Measurements from ENCODE around the gene NR1H4. TPM values are rescaled to one million over a fixed set of nuclear protein-coding genes. Genes with fewer than 3 reads are reported as not detected.

NR1H4 gene
- polyA plus RNA-seq, 3 donors, result not detected

- Histone ChIP-seq H3K79me2 (ENCODE audit: insufficient read depth, low read length) (no peaks in the 10 kb centered on the region), H3K9ac (ENCODE audit: insufficient read depth, low read length, poor library complexity, severe bottlenecking) (no peak overlapping the region), H3K4me2 (replicated peaks; ENCODE audit: extremely low read depth, low read length, poor library complexity, severe bottlenecking) (no peak overlapping the region), H4K20me1 (ENCODE audit: insufficient read depth, low read length) (no peaks in the 10 kb centered on the region), H3K27me3 (ENCODE audit: control insufficient read depth in 2 of 2, insufficient read depth in 2 of 2, low read length in 2 of 2) (no peaks in the 10 kb centered on the region), H2AFZ (ENCODE audit: insufficient read depth, low read depth, low read length, poor library complexity, severe bottlenecking) (no peak overlapping the region), H3K4me3 (replicated peaks in 1 of 3; ENCODE audit: low read depth in 2 of 3, low read length in 3 of 3) (no peak overlapping the region), H3K4me1 (ENCODE audit: control insufficient read depth in 1 of 2, insufficient read depth in 2 of 2, low read length in 2 of 2) (no peaks in the 10 kb centered on the region), H3K9me3 (replicated peaks in 1 of 2; ENCODE audit: control insufficient read depth in 1 of 2, insufficient read depth in 1 of 2, low read length in 2 of 2) (no peaks in the 10 kb centered on the region), H3K36me3 (replicated peaks in 1 of 2; ENCODE audit: control insufficient read depth in 1 of 2, insufficient read depth in 2 of 2, low read length in 2 of 2) (no peaks in the 10 kb centered on the region), H3K27ac (ENCODE audit: low read depth in 1 of 2, low read length in 2 of 2) (no peak overlapping the region)
- no peak for DNase-seq
- no CpG with 5 or more reads among the region's 3 CpGs for WGBS (ENCODE audit: insufficient coverage)
- peaks cover 0 to 8% (median 8%) of the 10 kb centered on the region in 3 donors for H3K27me3 Mint-ChIP-seq (ENCODE audit: low read depth in 3 of 3)
- no peaks in the 10 kb centered on the region for H3K4me1 Mint-ChIP-seq
- no peak overlapping the region for H3K4me3 Mint-ChIP-seq
- no peak overlapping the region for H3K27ac Mint-ChIP-seq
- H3K9me3 Mint-ChIP-seq, result no peaks in the 10 kb centered on the region
- no peaks in the 10 kb centered on the region for H3K36me3 Mint-ChIP-seq
- intact Hi-C loops (cut with micrococcal nuclease), result no loop called here
- TF ChIP-seq, protein P1, sequence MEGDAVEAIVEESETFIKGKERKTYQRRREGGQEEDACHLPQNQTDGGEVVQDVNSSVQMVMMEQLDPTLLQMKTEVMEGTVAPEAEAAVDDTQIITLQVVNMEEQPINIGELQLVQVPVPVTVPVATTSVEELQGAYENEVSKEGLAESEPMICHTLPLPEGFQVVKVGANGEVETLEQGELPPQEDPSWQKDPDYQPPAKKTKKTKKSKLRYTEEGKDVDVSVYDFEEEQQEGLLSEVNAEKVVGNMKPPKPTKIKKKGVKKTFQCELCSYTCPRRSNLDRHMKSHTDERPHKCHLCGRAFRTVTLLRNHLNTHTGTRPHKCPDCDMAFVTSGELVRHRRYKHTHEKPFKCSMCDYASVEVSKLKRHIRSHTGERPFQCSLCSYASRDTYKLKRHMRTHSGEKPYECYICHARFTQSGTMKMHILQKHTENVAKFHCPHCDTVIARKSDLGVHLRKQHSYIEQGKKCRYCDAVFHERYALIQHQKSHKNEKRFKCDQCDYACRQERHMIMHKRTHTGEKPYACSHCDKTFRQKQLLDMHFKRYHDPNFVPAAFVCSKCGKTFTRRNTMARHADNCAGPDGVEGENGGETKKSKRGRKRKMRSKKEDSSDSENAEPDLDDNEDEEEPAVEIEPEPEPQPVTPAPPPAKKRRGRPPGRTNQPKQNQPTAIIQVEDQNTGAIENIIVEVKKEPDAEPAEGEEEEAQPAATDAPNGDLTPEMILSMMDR (IDR thresholded peaks at IDR 0.05), result no peak
Measured at GRCh38 chr12:100455896-100456295, 17.8 kb upstream of the NR1H4 start.

- WGBS (ENCODE audit: insufficient coverage), result 60% methylated on average over 1 of the region's 4 CpGs
- TF ChIP-seq, protein P1 (IDR thresholded peaks at IDR 0.05), result no peak
- Histone ChIP-seq H3K79me2 (ENCODE audit: insufficient read depth, low read length) (no peaks in the 10 kb centered on the region), H4K20me1 (ENCODE audit: insufficient read depth, low read length) (no peaks in the 10 kb centered on the region), H3K9ac (ENCODE audit: insufficient read depth, low read length, poor library complexity, severe bottlenecking) (no peak overlapping the region), H3K4me2 (replicated peaks; ENCODE audit: extremely low read depth, low read length, poor library complexity, severe bottlenecking) (no peak overlapping the region), H2AFZ (ENCODE audit: insufficient read depth, low read depth, low read length, poor library complexity, severe bottlenecking) (no peak overlapping the region), H3K27me3 (ENCODE audit: control insufficient read depth in 2 of 2, insufficient read depth in 2 of 2, low read length in 2 of 2) (no peaks in the 10 kb centered on the region), H3K4me1 (ENCODE audit: control insufficient read depth in 1 of 2, insufficient read depth in 2 of 2, low read length in 2 of 2) (no peaks in the 10 kb centered on the region), H3K27ac (ENCODE audit: low read depth in 1 of 2, low read length in 2 of 2) (no peak overlapping the region), H3K36me3 (replicated peaks in 1 of 2; ENCODE audit: control insufficient read depth in 1 of 2, insufficient read depth in 2 of 2, low read length in 2 of 2) (no peaks in the 10 kb centered on the region), H3K4me3 (replicated peaks in 1 of 3; ENCODE audit: low read depth in 2 of 3, low read length in 3 of 3) (no peak overlapping the region), H3K9me3 (replicated peaks in 1 of 2; ENCODE audit: control insufficient read depth in 1 of 2, insufficient read depth in 1 of 2, low read length in 2 of 2) (no peaks in the 10 kb centered on the region)
- DNase-seq, result no peak
- H3K27me3 Mint-ChIP-seq (ENCODE audit: low read depth in 3 of 3), result peaks cover 1 to 6% (median 5%) of the 10 kb centered on the region in 3 donors
- peaks cover 0 to 2% (median 0%) of the 10 kb centered on the region in 7 donors for H3K9me3 Mint-ChIP-seq
- intact Hi-C loops (cut with micrococcal nuclease), result no loop called here
- no peaks in the 10 kb centered on the region for H3K36me3 Mint-ChIP-seq
- H3K4me3 Mint-ChIP-seq, result no peak overlapping the region
- no peaks in the 10 kb centered on the region for H3K4me1 Mint-ChIP-seq
- H3K27ac Mint-ChIP-seq, result no peak overlapping the region
Measured at GRCh38 chr12:100458191-100458590, 15.5 kb upstream of the NR1H4 start.
